ENCODE results near the gene BDH1. TPM values are rescaled to one million over a fixed set of nuclear protein-coding genes. Genes with fewer than 3 reads are reported as not detected.
"Not testable (repeated sequence)": the region's sequence is repeated elsewhere in the genome, so short reads cannot be mapped to it uniquely, and the experiment has no call there.

Gene BDH1
- polyA plus RNA-seq, 1 donor from 2014 or later, result 12.9 TPM

GRCh38 chr3:197590313-197590962 lies 34.7 kb upstream of the BDH1 start:
- Histone ChIP-seq H3K4me2 (ENCODE audit: low read length) (no peak overlapping the region), H3K27me3 (ENCODE audit: insufficient read depth, low read depth, low read length) (no peaks in the 10 kb centered on the region), H3K9me2 (ENCODE audit: insufficient read depth, low read length) (no peaks in the 10 kb centered on the region), H3K9me3 (ENCODE audit: low read length) (no peaks in the 10 kb centered on the region), H4K20me1 (ENCODE audit: insufficient read depth) (no peaks in the 10 kb centered on the region), H3K36me3 (ENCODE audit: insufficient read depth, low read length) (no peaks in the 10 kb centered on the region), H3K4me3 (ENCODE audit: low read length) (no peak overlapping the region), H3K27ac (ENCODE audit: low read length) (no peak overlapping the region), H3K79me2 (replicated peaks; ENCODE audit: insufficient read depth, low read length) (no peaks in the 10 kb centered on the region), H3F3A (ENCODE audit: insufficient read depth, low read length, poor library complexity, severe bottlenecking) (no peaks in the 10 kb centered on the region), H3K9ac (ENCODE audit: low read length) (no peak overlapping the region), H2AFZ (ENCODE audit: low read depth, low read length) (no peak overlapping the region)
- no peak for TF ChIP-seq SMC3 (conservative IDR thresholded peaks at IDR 0.05; ENCODE audit: poor library complexity)
- TF ChIP-seq CTCF (IDR thresholded peaks at IDR 0.05; ENCODE audit: poor library complexity, severe bottlenecking), result no peak
- no peak for TF ChIP-seq MXI1 (conservative IDR thresholded peaks at IDR 0.05; ENCODE audit: poor library complexity, severe bottlenecking)
- TF ChIP-seq POLR2AphosphoS5 (IDR thresholded peaks at IDR 0.05), result no peak
- TF ChIP-seq EP300 (conservative IDR thresholded peaks at IDR 0.05; ENCODE audit: poor library complexity, severe bottlenecking), result no peak
- TF ChIP-seq TAF1 (IDR thresholded peaks at IDR 0.05; ENCODE audit: low read depth), result no peak
- no peak for TF ChIP-seq REST (IDR thresholded peaks at IDR 0.05; ENCODE audit: borderline replicate concordance)
- TF ChIP-seq RAD21 (conservative IDR thresholded peaks at IDR 0.05), result no peak
- no peak for TF ChIP-seq EZH2 (IDR thresholded peaks at IDR 0.05; ENCODE audit: borderline replicate concordance, insufficient read depth, low read length, poor library complexity, severe bottlenecking)

GRCh38 chr3:197589545-197589944 lies 33.8 kb upstream of the BDH1 start:
- H3K9ac ChIP-seq (ENCODE audit: low read length), result no peak overlapping the region
- H3K9me2 ChIP-seq (ENCODE audit: insufficient read depth, low read length), result no peaks in the 10 kb centered on the region
- H4K20me1 ChIP-seq (ENCODE audit: insufficient read depth), result no peaks in the 10 kb centered on the region
- no peak overlapping the region for H2AFZ ChIP-seq (ENCODE audit: low read depth, low read length)
- no peaks in the 10 kb centered on the region for H3K79me2 ChIP-seq (replicated peaks; ENCODE audit: insufficient read depth, low read length)
- no peak overlapping the region for H3K4me3 ChIP-seq (ENCODE audit: low read length)
- no peaks in the 10 kb centered on the region for H3F3A ChIP-seq (ENCODE audit: insufficient read depth, low read length, poor library complexity, severe bottlenecking)
- TF ChIP-seq MXI1 (conservative IDR thresholded peaks at IDR 0.05; ENCODE audit: poor library complexity, severe bottlenecking) (no peak), CTCF (IDR thresholded peaks at IDR 0.05; ENCODE audit: poor library complexity, severe bottlenecking) (no peak), POLR2AphosphoS5 (IDR thresholded peaks at IDR 0.05) (no peak), TAF1 (IDR thresholded peaks at IDR 0.05; ENCODE audit: low read depth) (no peak), RAD21 (conservative IDR thresholded peaks at IDR 0.05) (no peak), EZH2 (IDR thresholded peaks at IDR 0.05; ENCODE audit: borderline replicate concordance, insufficient read depth, low read length, poor library complexity, severe bottlenecking) (no peak), EP300 (conservative IDR thresholded peaks at IDR 0.05; ENCODE audit: poor library complexity, severe bottlenecking) (no peak), REST (IDR thresholded peaks at IDR 0.05; ENCODE audit: borderline replicate concordance) (no peak), SMC3 (conservative IDR thresholded peaks at IDR 0.05; ENCODE audit: poor library complexity) (no peak)
- H3K27me3 ChIP-seq (ENCODE audit: insufficient read depth, low read depth, low read length), result no peaks in the 10 kb centered on the region
- H3K36me3 ChIP-seq (ENCODE audit: insufficient read depth, low read length), result no peaks in the 10 kb centered on the region
- H3K4me2 ChIP-seq (ENCODE audit: low read length), result no peak overlapping the region
- H3K9me3 ChIP-seq (ENCODE audit: low read length), result no peaks in the 10 kb centered on the region
- no peak overlapping the region for H3K27ac ChIP-seq (ENCODE audit: low read length)

- H3K9me2 ChIP-seq (ENCODE audit: insufficient read depth, low read length); H3K79me2 ChIP-seq (replicated peaks; ENCODE audit: insufficient read depth, low read length); H2AFZ ChIP-seq (ENCODE audit: low read depth, low read length); H3K4me2 ChIP-seq (ENCODE audit: low read length); H3K27ac ChIP-seq (ENCODE audit: low read length); H3K27me3 ChIP-seq (ENCODE audit: insufficient read depth, low read depth, low read length); H3K36me3 ChIP-seq (ENCODE audit: insufficient read depth, low read length); H3K9ac ChIP-seq (ENCODE audit: low read length); H4K20me1 ChIP-seq (ENCODE audit: insufficient read depth); H3K9me3 ChIP-seq (ENCODE audit: low read length); H3F3A ChIP-seq (ENCODE audit: insufficient read depth, low read length, poor library complexity, severe bottlenecking); H3K4me3 ChIP-seq (ENCODE audit: low read length): not testable (repeated sequence)
Observed at GRCh38 chr3:197586768-197587167, 31.0 kb upstream of the BDH1 start.
